Activated CD4-positive, alpha-beta memory T cell treated with anti-CD3 and anti-CD28 coated beads for 36 hours (primary cell): ENCODE measurements around the gene RGS3. TPM values are rescaled to one million over a fixed set of nuclear protein-coding genes. Genes with fewer than 3 reads are reported as not detected.

Source experiments
- CTCF ChIA-PET: fragments of 350-600 bp; sonication (Branson Sonifier 250); formaldehyde crosslinking; loops from one replicate; lab custom pipeline; 2021; ENCODE audit warnings: antibody characterized with exemption, inconsistent platforms; lab: Charles Lee
- POLR2A ChIA-PET: fragments of 350-600 bp; sonication (Branson Sonifier 250); formaldehyde crosslinking; loops from one replicate; lab custom pipeline; 2021; ENCODE audit warnings: antibody characterized with exemption; lab: Charles Lee
- DNase-seq: peaks from one replicate; pipeline ENCODE4 v3.0.0-alpha.2; 2020
- H3K27ac Mint-ChIP-seq: one replicate; pipeline ENCODE4 v1.8.0; 2021; ENCODE audit warnings: mixed read lengths
- H3K27me3 Mint-ChIP-seq: one replicate; pipeline ENCODE4 v1.8.0; 2021; ENCODE audit warnings: mixed read lengths
- H3K36me3 Mint-ChIP-seq: one replicate; pipeline ENCODE4 v1.8.0; 2021; ENCODE audit warnings: mixed read lengths
- H3K4me1 Mint-ChIP-seq: one replicate; pipeline ENCODE4 v1.8.0; 2021; ENCODE audit warnings: low read depth, mixed read lengths
- H3K4me3 Mint-ChIP-seq: one replicate; pipeline ENCODE4 v1.8.0; 2021; ENCODE audit warnings: mild to moderate bottlenecking, mixed read lengths
- H3K9me3 Mint-ChIP-seq: one replicate; pipeline ENCODE4 v1.8.0; 2021; ENCODE audit warnings: mixed read lengths
- intact Hi-C: fragments of 100-400 bp; cut with micrococcal nuclease; formaldehyde crosslinking; loops from one replicate; pipeline ENCODE4 v1.15.1; 2023
- total RNA-seq, 2 experiments: library from RNA; stranded (reverse); gene quantifications; one replicate each; pipeline ENCODE4 v1.2.3, GENCODE V29; 2021

Gene RGS3
- total RNA-seq, 2 experiments from 2014 or later: 54.4 to 57.7 TPM

DNA sequence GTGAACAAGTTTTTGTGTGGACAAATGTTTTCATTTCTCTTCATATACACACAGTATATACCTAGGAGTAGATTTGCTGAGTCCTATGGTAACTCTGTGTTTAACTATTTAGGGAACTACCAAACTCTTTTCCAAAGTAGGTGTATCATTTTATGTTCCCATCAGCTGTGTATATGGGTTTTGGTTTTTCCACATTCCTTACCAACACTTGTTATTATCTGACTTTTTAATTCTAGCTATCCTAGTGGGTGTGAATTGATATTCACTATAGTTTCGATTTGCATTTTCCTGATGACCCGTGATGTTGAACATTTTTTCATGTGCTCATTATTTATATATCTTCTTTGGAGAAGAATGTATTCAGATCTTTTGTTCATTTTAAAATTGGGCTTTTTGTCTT is 3.7 kb downstream of the RGS3 start:
- Mint-ChIP-seq H3K4me1 (no peaks in the 10 kb centered on the region), H3K27ac (no peak overlapping the region), H3K27me3 (no peaks in the 10 kb centered on the region), H3K4me3 (no peak overlapping the region), H3K9me3 (peaks cover 4% of the 10 kb centered on the region), H3K36me3 (no peaks in the 10 kb centered on the region)
- CTCF ChIA-PET: interaction anchor here (1.0 to 1.9 kb wide), 2 partner anchors 11 to 188 kb away, joined by 3 to 6 read pairs; no protein-coding TSS in a partner anchor
- DNase-seq: no peak
- POLR2A ChIA-PET: no interaction called here
- intact Hi-C loops: no loop called here

GRCh38 chr9:113468716-113469448 is 5.4 kb downstream of the RGS3 start:
- Mint-ChIP-seq H3K27me3 (no peaks in the 10 kb centered on the region), H3K4me1 (no peaks in the 10 kb centered on the region), H3K9me3 (peaks cover 4% of the 10 kb centered on the region), H3K27ac (no peak overlapping the region), H3K36me3 (no peaks in the 10 kb centered on the region), H3K4me3 (no peak overlapping the region)
- DNase-seq: no peak
- intact Hi-C loops: no loop called here
- ChIA-PET CTCF (interaction anchor here (0.6 kb wide), 1 partner anchor 113 kb away, joined by 3 read pairs; no protein-coding TSS in a partner anchor), POLR2A (no interaction called here)

DNA sequence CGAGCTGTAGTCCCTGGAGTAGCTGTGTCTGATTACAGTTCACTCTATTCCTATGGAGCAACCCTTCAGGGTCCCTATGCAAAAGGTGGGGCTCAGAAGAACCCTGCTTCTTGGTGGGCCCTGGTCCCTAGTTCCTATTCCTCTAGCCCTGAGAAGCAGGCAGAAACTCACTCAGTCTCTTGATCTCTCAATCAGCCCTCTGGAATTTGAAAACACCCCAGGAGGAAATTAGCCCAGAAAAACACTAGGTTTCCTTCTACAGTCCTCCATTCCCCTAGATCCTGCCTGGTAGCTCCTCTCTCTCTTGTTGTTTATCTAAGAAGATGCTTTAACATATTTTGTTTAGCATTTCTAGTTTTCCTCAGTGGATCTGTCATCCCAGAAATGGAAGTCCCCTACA is 7.6 kb downstream of the RGS3 start:
- POLR2A ChIA-PET: no interaction called here
- Mint-ChIP-seq H3K27me3 (no peaks in the 10 kb centered on the region), H3K4me3 (no peak overlapping the region), H3K9me3 (peaks cover 4% of the 10 kb centered on the region), H3K27ac (no peak overlapping the region), H3K36me3 (no peaks in the 10 kb centered on the region), H3K4me1 (no peaks in the 10 kb centered on the region)
- CTCF ChIA-PET: interaction anchor here (1.0 to 1.6 kb wide), 2 partner anchors 184 to 187 kb away, joined by 3 to 4 read pairs; no protein-coding TSS in a partner anchor
- DNase-seq: no peak
- intact Hi-C loops: no loop called here

GRCh38 chr9:113471566-113471965 is 8.0 kb downstream of the RGS3 start:
- intact Hi-C loops: no loop called here
- no peaks in the 10 kb centered on the region for H3K36me3 Mint-ChIP-seq
- H3K27me3 Mint-ChIP-seq: no peaks in the 10 kb centered on the region
- H3K4me3 Mint-ChIP-seq: no peak overlapping the region
- ChIA-PET POLR2A (no interaction called here), CTCF (interaction anchor here (1.0 to 1.6 kb wide), 2 partner anchors 184 to 186 kb away, joined by 3 to 4 read pairs; no protein-coding TSS in a partner anchor)
- H3K9me3 Mint-ChIP-seq: peaks cover 4% of the 10 kb centered on the region
- no peak for DNase-seq
- no peak overlapping the region for H3K27ac Mint-ChIP-seq
- H3K4me1 Mint-ChIP-seq: no peaks in the 10 kb centered on the region

DNA sequence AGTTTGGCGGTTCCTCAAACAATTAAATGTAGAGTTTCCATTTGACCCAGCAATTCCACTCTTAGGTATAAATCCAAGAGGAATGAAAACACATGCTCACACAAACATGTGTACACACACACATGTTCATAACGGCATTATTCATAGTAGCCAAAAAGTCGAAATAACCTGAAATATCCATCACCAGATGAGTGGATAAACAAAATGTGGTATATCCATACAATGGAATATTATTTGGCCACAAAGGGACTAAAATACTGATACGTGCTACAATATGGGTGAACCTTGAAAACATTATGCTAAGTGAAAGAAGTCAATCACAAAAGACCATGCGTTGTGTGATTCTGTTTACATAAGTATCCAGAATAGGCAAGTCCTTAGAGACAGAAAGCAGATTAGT is 8.7 kb downstream of the RGS3 start:
- no peaks in the 10 kb centered on the region for H3K27me3 Mint-ChIP-seq
- no peak overlapping the region for H3K4me3 Mint-ChIP-seq
- H3K36me3 Mint-ChIP-seq: no peaks in the 10 kb centered on the region
- no peak for DNase-seq
- peaks cover 2% of the 10 kb centered on the region for H3K9me3 Mint-ChIP-seq
- no peak overlapping the region for H3K27ac Mint-ChIP-seq
- POLR2A ChIA-PET: no interaction called here
- no peaks in the 10 kb centered on the region for H3K4me1 Mint-ChIP-seq
- intact Hi-C loops: no loop called here
- CTCF ChIA-PET: interaction anchor here (1.0 to 1.9 kb wide), 2 partner anchors 183 to 186 kb away, joined by 3 to 6 read pairs; no protein-coding TSS in a partner anchor

- Mint-ChIP-seq H3K4me1 (peaks cover 8% of the 10 kb centered on the region), H3K4me3 (no peak overlapping the region), H3K27me3 (no peaks in the 10 kb centered on the region), H3K36me3 (no peaks in the 10 kb centered on the region), H3K9me3 (no peaks in the 10 kb centered on the region), H3K27ac (no peak overlapping the region)
- ChIA-PET CTCF (interaction anchor here (1.2 to 1.9 kb wide), 3 partner anchors 29 to 183 kb away, joined by 3 to 6 read pairs (median 4); no protein-coding TSS in a partner anchor), POLR2A (no interaction called here)
- intact Hi-C loops: no loop called here
- no peak for DNase-seq
These were observed 11.0 kb downstream of the RGS3 start for GRCh38 chr9:113474360-113475028.

DNA sequence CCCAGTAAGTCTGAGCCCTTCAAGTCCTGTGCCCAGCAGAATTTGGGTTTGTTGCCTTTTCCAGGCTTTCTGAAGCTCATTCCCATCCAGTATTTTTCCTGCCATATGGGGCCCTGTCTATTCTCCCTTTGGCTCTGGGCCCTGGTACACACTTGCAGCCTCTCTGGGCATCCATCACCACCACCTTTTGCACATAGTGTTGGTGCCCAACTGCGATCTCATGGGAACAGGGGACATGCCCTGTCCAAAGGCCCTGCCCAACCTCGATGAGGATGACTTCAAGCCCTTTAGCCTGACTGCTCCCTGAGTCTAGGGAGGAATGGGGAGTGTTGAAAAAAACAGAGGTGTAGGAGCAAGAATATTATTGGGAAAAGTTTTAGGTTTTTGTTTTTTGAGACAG is 11.5 kb downstream of the RGS3 start:
- Mint-ChIP-seq H3K36me3 (no peaks in the 10 kb centered on the region), H3K27me3 (no peaks in the 10 kb centered on the region), H3K4me1 (peaks cover 12% of the 10 kb centered on the region), H3K9me3 (no peaks in the 10 kb centered on the region), H3K27ac (no peak overlapping the region), H3K4me3 (no peak overlapping the region)
- intact Hi-C loops: no loop called here
- POLR2A ChIA-PET: no interaction called here
- CTCF ChIA-PET: no interaction called here
- DNase-seq: no peak

DNA sequence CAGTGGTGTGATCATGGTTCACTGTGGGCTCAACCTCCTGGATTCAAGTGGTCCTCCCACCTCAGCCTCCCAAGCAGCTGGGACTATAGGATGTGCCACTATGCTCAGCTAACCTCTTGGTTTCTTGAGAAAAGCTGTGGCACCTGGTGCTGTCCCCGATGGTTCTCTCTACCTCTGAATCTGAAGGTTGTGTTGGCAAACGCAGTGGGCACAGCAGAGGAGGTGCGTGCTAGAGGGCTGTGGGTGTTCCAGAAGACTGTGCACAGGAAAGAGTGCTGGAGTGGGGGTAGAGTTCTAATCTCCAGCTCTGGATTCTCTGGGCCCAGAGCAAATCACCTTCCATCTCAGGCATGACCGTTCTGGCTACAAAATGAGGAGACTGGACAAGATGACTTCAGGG is 12.5 kb downstream of the RGS3 start:
- no peak overlapping the region for H3K27ac Mint-ChIP-seq
- H3K36me3 Mint-ChIP-seq: no peaks in the 10 kb centered on the region
- POLR2A ChIA-PET: no interaction called here

GRCh38 chr9:113476511-113476916 is 13.0 kb downstream of the RGS3 start:
- Mint-ChIP-seq H3K9me3 (no peaks in the 10 kb centered on the region), H3K4me1 (peaks cover 12% of the 10 kb centered on the region), H3K27ac (no peak overlapping the region), H3K4me3 (no peak overlapping the region), H3K27me3 (no peaks in the 10 kb centered on the region), H3K36me3 (no peaks in the 10 kb centered on the region)
- intact Hi-C loops: no loop called here
- DNase-seq: no peak
- ChIA-PET POLR2A (no interaction called here), CTCF (no interaction called here)

More for the DNA sequence above, 12.5 kb downstream of the RGS3 start:
- intact Hi-C loops: no loop called here
- Mint-ChIP-seq H3K4me3 (no peak overlapping the region), H3K27me3 (no peaks in the 10 kb centered on the region), H3K4me1 (peaks cover 12% of the 10 kb centered on the region), H3K9me3 (no peaks in the 10 kb centered on the region)
- CTCF ChIA-PET: no interaction called here
- DNase-seq: no peak

GRCh38 chr9:113477058-113477457 is 13.5 kb downstream of the RGS3 start:
- Mint-ChIP-seq H3K4me1 (peaks cover 12% of the 10 kb centered on the region), H3K36me3 (no peaks in the 10 kb centered on the region), H3K27me3 (no peaks in the 10 kb centered on the region), H3K9me3 (no peaks in the 10 kb centered on the region), H3K4me3 (no peak overlapping the region), H3K27ac (no peak overlapping the region)
- intact Hi-C loops: no loop called here
- DNase-seq: no peak
- POLR2A ChIA-PET: no interaction called here
- CTCF ChIA-PET: no interaction called here

- Mint-ChIP-seq H3K4me3 (no peak overlapping the region), H3K9me3 (no peaks in the 10 kb centered on the region), H3K27me3 (no peaks in the 10 kb centered on the region), H3K4me1 (peaks cover 12% of the 10 kb centered on the region), H3K36me3 (no peaks in the 10 kb centered on the region), H3K27ac (no peak overlapping the region)
- ChIA-PET CTCF (no interaction called here), POLR2A (no interaction called here)
- DNase-seq: no peak
- intact Hi-C loops: no loop called here
These were observed 14.1 kb downstream of the RGS3 start for GRCh38 chr9:113477661-113478060.

DNA sequence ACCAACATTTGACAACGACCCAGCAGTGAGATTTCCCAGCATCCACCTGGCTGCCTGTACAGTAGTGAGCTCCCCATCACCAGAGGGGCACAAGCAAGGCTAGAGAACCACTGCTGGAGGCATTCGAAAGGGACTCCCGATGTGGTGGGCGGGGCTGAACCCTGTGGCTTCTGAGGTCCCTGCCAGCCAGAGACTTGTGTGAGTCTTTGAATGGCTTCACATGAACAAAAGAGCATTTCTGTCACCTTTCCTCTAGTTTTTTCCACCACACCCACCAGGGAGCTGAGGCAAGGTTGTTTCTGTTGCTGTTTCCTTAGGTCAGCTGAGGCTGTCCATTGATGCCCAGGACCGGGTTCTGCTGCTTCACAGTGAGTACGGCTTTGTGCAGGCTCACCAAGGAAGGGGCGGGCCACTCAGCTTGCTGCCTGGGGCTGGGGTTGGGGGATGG is 15.7 kb downstream of the RGS3 start:
- no peaks in the 10 kb centered on the region for H3K36me3 Mint-ChIP-seq
- ChIA-PET POLR2A (interaction anchor here (0.9 kb wide), 1 partner anchor 37 kb away, joined by 4 read pairs; no protein-coding TSS in a partner anchor), CTCF (interaction anchor here (0.8 to 1.3 kb wide), 2 partner anchors 16 to 112 kb away, joined by 3 to 4 read pairs; no protein-coding TSS in a partner anchor)
- intact Hi-C loops: no loop called here
- no peaks in the 10 kb centered on the region for H3K27me3 Mint-ChIP-seq
- H3K4me3 Mint-ChIP-seq: no peak overlapping the region
- peak; percentile 37 for DNase-seq
- no peaks in the 10 kb centered on the region for H3K9me3 Mint-ChIP-seq
- no peak overlapping the region for H3K27ac Mint-ChIP-seq
- peaks cover 12% of the 10 kb centered on the region for H3K4me1 Mint-ChIP-seq
